Measurements from ENCODE around the gene DNAI4. TPM values are rescaled to one million over a fixed set of nuclear protein-coding genes. Genes with fewer than 3 reads are reported as not detected.

DNAI4 gene
- polyA plus RNA-seq, 3 donors = 0.09 TPM; not detected in 2

DNA sequence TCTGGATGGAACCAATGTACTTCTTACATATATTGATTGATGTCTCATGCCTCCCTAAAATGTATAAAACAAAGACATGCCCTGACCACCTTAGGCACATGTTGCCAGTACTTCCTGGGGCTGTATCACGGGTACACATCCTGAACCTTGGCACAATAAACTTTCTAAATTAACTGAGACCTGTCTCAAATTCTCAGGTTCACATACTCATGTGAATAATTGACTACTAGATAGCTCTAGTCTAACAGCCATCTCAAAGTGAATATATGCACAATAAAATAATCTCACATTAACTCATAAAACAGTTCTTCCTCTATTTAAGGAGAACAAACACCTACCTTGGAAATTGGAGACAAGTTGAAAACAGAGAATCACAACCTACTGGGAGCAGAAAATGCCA, 5.6 kb downstream of the DNAI4 start:
- peak overlapping the region in 1 of 7 donors; percentile 31 for H3K27ac Mint-ChIP-seq
- TF ChIP-seq, protein P1, sequence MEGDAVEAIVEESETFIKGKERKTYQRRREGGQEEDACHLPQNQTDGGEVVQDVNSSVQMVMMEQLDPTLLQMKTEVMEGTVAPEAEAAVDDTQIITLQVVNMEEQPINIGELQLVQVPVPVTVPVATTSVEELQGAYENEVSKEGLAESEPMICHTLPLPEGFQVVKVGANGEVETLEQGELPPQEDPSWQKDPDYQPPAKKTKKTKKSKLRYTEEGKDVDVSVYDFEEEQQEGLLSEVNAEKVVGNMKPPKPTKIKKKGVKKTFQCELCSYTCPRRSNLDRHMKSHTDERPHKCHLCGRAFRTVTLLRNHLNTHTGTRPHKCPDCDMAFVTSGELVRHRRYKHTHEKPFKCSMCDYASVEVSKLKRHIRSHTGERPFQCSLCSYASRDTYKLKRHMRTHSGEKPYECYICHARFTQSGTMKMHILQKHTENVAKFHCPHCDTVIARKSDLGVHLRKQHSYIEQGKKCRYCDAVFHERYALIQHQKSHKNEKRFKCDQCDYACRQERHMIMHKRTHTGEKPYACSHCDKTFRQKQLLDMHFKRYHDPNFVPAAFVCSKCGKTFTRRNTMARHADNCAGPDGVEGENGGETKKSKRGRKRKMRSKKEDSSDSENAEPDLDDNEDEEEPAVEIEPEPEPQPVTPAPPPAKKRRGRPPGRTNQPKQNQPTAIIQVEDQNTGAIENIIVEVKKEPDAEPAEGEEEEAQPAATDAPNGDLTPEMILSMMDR (IDR thresholded peaks at IDR 0.05) = no peak

DNA sequence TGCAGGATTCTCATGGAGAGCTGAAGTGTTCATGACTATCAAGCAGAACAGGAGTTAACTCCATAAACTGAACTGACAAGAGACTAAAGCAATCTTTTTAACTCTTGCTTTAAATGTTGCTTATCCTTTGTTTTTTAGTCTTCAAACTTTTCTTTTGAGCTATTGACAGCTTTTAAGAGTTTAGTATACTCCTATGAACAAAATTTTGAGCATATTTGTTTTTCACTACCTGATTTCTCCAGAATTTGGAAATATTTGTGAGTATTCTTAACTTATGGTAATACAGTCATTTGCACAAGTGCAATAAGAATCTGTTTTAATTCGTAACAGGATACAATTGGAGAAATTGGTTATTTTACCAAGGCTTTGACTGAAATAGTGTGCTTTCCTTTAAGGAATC, 7.2 kb downstream of the DNAI4 start:
- 100% methylated on average over 1 of the region's 1 CpG for WGBS (ENCODE audit: insufficient coverage)
- H3K79me2 ChIP-seq (ENCODE audit: insufficient read depth, low read length) = no peaks in the 10 kb centered on the region
- no peaks in the 10 kb centered on the region for H3K4me1 ChIP-seq (ENCODE audit: control insufficient read depth in 1 of 2, insufficient read depth in 2 of 2, low read length in 2 of 2)
- peaks cover 0 to 14% (median 0%) of the 10 kb centered on the region in 7 donors for H3K9me3 Mint-ChIP-seq
- no peak overlapping the region for H3K27ac Mint-ChIP-seq
- H3K27ac ChIP-seq (ENCODE audit: low read depth in 1 of 2, low read length in 2 of 2) = no peak overlapping the region
- no peak overlapping the region for H3K4me3 Mint-ChIP-seq
- peaks cover 0 to 5% of the 10 kb centered on the region in 2 donors for H3K9me3 ChIP-seq (replicated peaks in 1 of 2; ENCODE audit: control insufficient read depth in 1 of 2, insufficient read depth in 1 of 2, low read length in 2 of 2)
- H3K27me3 Mint-ChIP-seq (ENCODE audit: low read depth in 3 of 3) = peaks cover 0 to 2% (median 0%) of the 10 kb centered on the region in 3 donors
- no peaks in the 10 kb centered on the region for H3K27me3 ChIP-seq (ENCODE audit: control insufficient read depth in 2 of 2, insufficient read depth in 2 of 2, low read length in 2 of 2)
- H4K20me1 ChIP-seq (ENCODE audit: insufficient read depth, low read length) = no peaks in the 10 kb centered on the region
- no peaks in the 10 kb centered on the region for H3K4me1 Mint-ChIP-seq
- no peak overlapping the region for H3K9ac ChIP-seq (ENCODE audit: insufficient read depth, low read length, poor library complexity, severe bottlenecking)
- H3K36me3 ChIP-seq (replicated peaks in 1 of 2; ENCODE audit: control insufficient read depth in 1 of 2, insufficient read depth in 2 of 2, low read length in 2 of 2) = no peaks in the 10 kb centered on the region
- TF ChIP-seq, protein P1 (IDR thresholded peaks at IDR 0.05) = no peak
- DNase-seq = no peak
- no peak overlapping the region for H2AFZ ChIP-seq (ENCODE audit: insufficient read depth, low read depth, low read length, poor library complexity, severe bottlenecking)
- no peak overlapping the region for H3K4me3 ChIP-seq (replicated peaks in 1 of 3; ENCODE audit: low read depth in 2 of 3, low read length in 3 of 3)
- H3K4me2 ChIP-seq (replicated peaks; ENCODE audit: extremely low read depth, low read length, poor library complexity, severe bottlenecking) = no peak overlapping the region
- intact Hi-C loops (cut with micrococcal nuclease) = no loop called here
- peaks cover 6 to 7% of the 10 kb centered on the region in 2 donors for H3K36me3 Mint-ChIP-seq

More for the DNA sequence above, 5.6 kb downstream of the DNAI4 start:
- DNase-seq = no peak
- Mint-ChIP-seq H3K27me3 (ENCODE audit: low read depth in 3 of 3) (peaks cover 0 to 2% (median 0%) of the 10 kb centered on the region in 3 donors), H3K4me3 (no peak overlapping the region), H3K4me1 (peaks cover 6% of the 10 kb centered on the region), H3K9me3 (peaks cover 0 to 14% (median 0%) of the 10 kb centered on the region in 7 donors), H3K36me3 (peaks cover 6 to 7% of the 10 kb centered on the region in 2 donors)
- no peak overlapping the region for H2AFZ ChIP-seq (ENCODE audit: insufficient read depth, low read depth, low read length, poor library complexity, severe bottlenecking)
- no peaks in the 10 kb centered on the region for H3K36me3 ChIP-seq (replicated peaks in 1 of 2; ENCODE audit: control insufficient read depth in 1 of 2, insufficient read depth in 2 of 2, low read length in 2 of 2)
- no peaks in the 10 kb centered on the region for H3K27me3 ChIP-seq (ENCODE audit: control insufficient read depth in 2 of 2, insufficient read depth in 2 of 2, low read length in 2 of 2)
- intact Hi-C loops (cut with micrococcal nuclease) = no loop called here
- peaks cover 3 to 5% of the 10 kb centered on the region in 2 donors for H3K4me1 ChIP-seq (ENCODE audit: control insufficient read depth in 1 of 2, insufficient read depth in 2 of 2, low read length in 2 of 2)
- H3K9ac ChIP-seq (ENCODE audit: insufficient read depth, low read length, poor library complexity, severe bottlenecking) = no peak overlapping the region
- peaks cover 7% of the 10 kb centered on the region for H3K79me2 ChIP-seq (ENCODE audit: insufficient read depth, low read length)
- H4K20me1 ChIP-seq (ENCODE audit: insufficient read depth, low read length) = no peaks in the 10 kb centered on the region
- no peak overlapping the region for H3K4me2 ChIP-seq (replicated peaks; ENCODE audit: extremely low read depth, low read length, poor library complexity, severe bottlenecking)
- no peak overlapping the region for H3K4me3 ChIP-seq (replicated peaks in 1 of 3; ENCODE audit: low read depth in 2 of 3, low read length in 3 of 3)
- peaks cover 0 to 5% of the 10 kb centered on the region in 2 donors for H3K9me3 ChIP-seq (replicated peaks in 1 of 2; ENCODE audit: control insufficient read depth in 1 of 2, insufficient read depth in 1 of 2, low read length in 2 of 2)
- H3K27ac ChIP-seq (ENCODE audit: low read depth in 1 of 2, low read length in 2 of 2) = no peak overlapping the region
- WGBS (ENCODE audit: insufficient coverage) = no CpG with 5 or more reads among the region's 1 CpG
